HG02870 (cell line): ENCODE measurements around the gene KRTAP10-4.
"Not testable (repeated sequence)": the region's sequence is repeated elsewhere in the genome, so short reads cannot be mapped to it uniquely, and the experiment has no call there.

ENCODE experiments used
- ATAC-seq: cut with Tn5 transposase; IDR thresholded peaks from one replicate; pipeline ENCODE4 v1.9.1; 2021; ENCODE audit warnings: mild to moderate bottlenecking, moderate library complexity; ENCODE audit not compliant: unreplicated experiment

The KRTAP10-4 gene

DNA sequence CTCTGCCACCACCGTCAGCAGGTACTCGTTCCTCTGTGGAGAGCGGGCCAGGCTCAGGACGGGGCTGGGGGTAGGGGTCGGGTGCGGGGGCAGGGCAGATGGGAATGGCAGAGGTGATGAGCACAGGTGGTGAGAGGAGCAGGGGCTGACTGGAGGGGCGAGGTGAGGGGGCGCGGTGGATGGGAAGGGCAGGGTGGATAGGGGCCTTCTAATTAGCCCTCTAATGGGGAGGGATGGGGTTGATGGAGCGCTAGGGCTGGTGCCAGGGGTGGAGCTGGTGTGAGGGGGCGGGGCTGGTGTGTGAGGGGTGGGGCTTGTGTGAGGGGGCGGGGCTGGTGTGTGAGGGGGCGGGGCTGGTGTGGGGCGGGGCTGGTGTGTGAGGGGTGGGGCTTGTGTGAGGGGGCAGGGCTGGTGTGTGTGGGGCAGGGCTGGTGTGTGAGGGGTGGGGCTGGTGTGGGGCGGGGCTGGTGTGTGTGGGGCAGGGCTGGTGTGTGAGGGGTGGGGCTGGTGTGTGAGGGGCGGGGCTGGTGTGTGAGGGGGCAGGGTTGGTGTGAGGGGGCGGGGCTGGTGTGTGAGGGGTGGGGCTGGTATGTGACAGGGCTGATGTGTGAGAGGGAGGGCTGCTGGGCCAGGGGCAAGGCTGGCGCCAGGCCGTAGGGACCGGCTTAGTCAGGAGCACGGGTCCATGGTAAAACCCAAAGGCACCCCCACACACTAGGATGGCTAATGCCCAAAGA is 39.5 kb upstream of the KRTAP10-4 start:
- no peak for ATAC-seq

DNA sequence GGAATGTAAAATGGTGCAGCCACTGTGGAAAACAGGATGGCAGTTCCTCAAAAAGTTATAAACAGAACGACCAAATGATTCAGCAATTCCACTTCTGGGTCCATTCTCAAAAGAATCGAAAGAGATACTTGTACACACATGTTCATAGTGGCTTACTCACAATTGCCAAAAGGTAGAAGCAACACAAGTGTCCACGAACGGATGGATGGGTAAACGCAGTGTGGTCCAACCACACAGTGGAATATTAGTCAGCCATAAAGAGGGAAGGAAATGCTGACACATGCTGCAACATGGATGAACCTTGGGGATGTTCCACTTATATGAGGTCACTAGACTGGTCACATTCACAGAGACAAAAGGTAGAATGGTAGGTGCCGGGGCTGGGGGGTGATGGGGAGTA is 38.8 kb upstream of the KRTAP10-4 start:
- ATAC-seq = no peak

DNA sequence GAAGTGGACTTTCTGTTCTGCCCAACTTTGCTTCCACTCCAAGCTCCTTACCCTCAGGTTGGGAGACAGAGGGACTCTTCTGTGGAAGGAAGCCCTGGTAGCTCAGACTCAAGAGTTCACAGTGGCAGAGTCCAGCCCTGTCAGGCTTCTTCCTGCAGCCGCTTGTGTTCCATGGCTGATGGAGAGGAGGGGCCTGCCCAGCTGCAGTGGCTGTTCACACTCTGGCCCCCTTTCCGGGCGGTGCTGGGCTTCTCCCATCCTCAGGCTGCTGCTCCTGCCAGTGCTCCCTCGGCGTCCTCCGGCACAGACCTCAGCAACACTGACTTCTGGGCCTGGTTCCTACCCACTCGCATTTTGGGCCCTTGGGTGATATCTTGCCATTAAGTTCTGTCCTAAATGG is 37.6 kb upstream of the KRTAP10-4 start:
- no peak for ATAC-seq

DNA sequence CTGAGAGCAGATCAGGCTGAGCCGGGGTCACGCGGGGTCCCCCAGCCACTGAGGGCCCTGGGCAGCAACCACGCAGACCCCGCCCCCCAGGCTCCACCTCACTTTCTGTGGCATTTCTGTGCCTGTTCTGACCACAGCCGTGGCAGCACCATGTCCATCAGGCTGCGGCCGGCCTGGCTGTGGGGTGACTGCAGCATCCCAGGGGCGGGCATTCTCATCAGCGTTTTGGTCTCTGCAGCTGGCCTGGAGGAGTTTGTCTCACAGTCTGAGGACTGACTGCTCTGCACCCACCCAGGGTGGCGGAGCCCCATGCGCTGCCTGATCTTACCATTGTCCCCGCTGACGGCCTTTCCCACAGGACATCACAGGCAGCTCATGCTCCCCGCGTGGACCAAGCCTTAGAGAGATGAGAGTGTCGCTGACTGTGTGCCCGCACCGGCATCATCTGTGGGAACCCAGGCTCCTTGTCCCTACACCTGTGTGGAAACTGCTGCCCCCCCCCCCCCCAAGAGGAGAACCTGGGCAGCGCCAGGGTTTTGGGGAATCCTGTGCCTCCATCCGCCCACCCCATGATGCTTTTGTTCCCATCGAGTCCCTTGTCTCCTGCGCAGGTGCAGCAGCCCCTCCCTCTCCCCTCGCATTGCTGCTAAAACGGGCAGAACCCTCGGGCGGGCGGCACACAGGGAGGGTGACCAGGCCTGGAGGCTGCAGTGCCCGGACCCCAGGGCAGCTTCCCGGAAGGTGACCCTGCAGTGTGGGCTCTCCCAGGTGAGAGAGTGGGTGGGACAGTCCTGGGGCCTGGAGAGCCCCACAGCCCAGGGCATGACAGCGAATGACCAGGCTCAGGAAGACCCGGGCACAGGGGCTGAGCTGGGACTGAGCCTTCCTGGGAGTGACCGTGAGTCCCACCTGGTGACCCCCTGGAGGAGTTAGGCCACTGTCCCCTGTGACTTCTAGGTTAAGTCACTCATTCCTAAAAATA is 35.3 kb upstream of the KRTAP10-4 start:
- ATAC-seq = no peak

DNA sequence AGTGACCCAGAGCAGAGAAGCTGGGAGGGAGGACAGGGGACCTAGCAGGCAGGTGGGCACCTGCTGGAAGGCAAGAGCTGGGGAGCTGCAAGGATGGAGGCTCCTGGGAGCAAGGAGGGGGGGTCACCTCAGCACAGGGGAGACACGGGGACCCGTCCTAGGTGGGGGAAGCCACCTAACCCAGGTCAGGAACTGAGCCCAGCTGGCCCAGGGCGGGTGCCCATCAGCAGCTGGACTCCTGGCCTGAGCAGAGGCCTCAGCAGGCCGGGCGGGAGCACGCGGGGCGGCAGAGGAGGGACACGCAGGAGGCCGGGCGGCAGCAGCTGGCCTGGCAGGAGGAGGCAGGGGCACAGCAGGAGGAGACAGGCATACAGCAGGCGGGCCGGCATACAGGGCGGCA is 34.5 kb upstream of the KRTAP10-4 start:
- ATAC-seq = no peak

DNA sequence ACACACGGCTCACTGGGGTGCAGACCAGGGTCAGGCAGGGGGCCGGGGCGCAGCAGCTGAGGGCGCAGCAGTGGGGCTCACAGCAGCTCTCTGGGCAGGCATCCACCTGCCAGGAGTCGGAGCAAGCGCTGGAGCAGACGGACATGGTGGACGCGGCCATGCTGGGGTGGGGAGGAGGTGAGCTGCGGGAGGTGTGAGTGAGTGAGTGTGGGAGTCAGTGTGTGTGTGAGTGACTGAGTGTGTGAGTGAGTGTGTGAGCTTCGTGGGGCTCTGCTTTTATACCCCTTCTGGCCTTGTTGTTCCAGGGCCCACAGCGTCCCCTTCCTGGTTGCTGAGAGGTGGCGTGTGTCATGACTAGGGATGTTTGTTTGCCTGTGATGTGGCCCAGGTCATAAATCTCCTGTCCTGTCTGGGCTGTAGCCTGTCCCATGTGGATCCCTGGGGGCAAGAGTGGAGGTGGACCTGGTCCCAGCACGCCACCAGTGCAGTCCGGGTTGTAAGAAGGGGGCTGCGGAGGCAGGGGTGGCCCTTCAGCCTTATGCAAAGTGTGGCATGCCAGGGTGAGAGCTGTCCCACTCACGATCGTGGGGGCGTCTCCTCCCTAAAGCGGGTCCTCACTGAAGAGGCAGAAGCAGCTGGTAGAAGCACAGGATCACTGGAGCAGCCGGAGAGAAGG is 33.4 kb upstream of the KRTAP10-4 start, which contains the start of gene KRTAP10-1:
Gene KRTAP10-1 (minus strand): TSS at position 205 of the 676 bp plus-strand sequence. CDS start 45 bp downstream, at position 160.
- ATAC-seq = no peak

DNA sequence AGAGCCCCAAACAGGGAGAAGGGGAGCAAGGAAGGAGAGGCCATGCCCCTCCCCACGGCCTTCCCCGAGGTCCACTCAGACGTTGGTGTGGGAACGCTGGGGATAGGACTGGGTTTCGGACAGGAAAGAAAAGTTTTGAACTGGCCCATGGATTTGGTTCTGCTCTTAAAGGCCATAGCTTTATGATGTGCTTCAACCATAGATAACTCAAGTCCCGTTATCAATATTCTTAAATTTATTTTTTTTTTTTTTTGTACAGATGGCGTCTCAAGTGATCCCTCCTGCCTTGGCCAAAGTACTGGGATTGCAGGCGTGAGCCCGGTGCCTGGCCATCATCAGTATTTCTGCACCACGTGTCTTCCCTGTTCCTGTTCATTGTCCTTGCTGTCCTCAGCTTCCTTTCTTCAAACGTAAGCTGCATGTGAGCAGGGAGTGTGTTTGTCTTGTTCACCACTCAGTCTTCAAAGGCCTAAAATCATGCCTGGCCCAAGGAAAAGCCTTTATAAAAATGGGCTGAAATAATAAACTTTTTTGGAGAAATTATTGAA is 32.7 kb upstream of the KRTAP10-4 start:
- no peak for ATAC-seq

DNA sequence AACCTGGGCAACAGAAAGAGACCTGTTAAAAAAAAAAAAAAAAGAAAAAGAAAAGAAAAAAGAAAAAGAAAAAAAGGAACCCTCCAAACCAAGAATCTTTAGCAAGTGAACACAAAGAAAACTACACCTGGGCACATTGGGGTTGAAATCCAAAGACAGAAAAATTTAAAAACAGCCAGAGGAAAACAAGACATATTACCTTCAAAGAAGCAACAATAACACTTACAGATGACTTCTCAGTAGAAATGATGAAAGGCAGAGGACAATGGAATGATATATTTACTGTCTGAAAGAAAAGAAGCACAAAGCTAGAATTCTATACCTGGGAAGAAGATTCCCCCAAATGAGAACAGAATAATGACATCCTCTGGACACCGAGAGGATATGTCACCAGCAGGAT is 30.8 kb upstream of the KRTAP10-4 start:
- ATAC-seq = no peak

DNA sequence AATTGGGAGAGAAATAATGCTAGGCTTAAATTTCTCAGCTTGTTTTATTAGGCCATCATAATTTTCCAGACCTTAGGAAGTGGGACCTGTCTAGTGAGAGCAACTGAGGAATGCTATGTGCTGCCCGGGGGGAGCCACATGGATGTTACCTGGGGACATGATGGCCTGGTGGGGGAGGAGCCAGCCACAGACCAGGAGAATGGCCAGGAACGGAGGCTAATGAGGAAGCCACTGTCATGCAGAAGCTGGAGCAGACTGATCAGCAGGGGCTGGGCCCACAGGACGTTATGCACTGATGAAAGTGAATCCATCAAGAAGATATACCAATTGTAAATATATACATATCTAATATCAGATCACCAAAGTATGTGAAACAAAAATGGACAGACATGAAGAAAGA is 29.0 kb upstream of the KRTAP10-4 start:
- ATAC-seq = no peak

DNA sequence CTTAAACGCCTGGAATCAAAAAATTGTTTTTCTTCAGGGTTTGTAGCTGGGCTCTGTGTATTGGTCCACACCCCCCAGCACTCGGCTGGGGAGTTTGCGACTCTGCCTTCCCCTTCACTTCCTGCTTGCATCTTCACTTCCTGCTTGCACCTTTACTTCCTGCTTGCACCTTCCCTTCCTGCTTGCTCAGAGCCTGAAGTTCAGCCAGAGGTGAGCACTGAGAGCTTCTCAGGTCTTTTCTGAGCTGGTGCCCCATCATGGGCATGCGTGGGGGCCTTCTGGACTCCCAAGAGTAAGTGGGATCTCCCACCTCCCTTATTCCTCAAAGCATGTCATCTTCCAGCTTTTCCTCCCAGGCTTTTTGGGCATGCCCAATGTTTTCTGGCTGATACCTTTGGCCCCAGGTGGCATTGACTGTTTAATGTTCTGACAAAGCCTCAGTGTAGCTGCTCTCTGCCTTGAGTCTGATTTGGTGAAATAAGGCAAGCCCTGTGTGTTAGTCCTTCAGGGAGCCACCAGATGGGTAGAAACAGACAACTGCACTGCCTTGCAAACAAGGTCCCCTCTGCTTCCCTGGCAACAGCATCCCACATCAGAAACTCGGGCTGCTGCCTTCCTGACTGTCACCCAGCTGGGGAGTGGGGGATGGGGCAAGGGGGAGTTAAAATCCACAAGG is 25.7 kb upstream of the KRTAP10-4 start:
- no peak for ATAC-seq

DNA sequence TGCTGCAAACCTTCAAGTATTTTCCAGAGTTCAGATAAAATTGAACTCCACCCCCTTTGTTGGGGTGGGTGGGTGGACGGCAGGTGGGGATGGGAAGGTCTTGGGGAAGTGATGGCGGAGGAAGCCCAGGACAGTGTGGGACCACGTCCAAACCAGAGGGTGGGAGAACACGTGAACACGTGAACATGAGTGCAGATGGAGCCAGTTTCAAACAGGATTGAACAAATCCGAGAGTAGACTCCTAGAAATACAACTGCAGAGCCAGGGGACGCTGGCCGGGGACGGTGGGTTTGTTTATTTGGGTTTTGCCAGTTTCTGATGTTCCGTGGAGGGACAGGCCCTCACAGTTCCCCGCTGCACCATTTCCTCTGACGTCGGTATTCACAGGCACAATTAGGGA is 25.1 kb upstream of the KRTAP10-4 start:
- ATAC-seq = no peak

DNA sequence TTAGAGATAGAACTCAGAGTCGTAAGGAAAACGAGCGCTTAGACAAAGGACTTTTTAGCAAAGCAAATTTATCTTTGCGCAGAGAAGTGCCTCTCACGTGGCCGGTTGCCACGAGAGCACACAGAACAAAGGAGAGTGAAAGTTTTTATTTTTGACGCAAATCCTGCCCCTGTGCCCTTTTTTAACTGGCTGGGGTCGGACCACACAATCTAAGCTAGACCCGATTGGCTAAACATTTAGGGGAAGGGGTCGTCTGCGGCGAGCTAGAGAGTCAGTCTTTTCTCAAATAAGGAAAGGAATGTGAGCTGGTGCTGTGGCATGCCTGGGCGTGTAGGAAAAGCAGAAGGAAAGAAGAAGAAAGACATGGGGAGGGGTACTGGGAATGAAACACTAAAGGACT is 24.6 kb upstream of the KRTAP10-4 start:
- no peak for ATAC-seq

DNA sequence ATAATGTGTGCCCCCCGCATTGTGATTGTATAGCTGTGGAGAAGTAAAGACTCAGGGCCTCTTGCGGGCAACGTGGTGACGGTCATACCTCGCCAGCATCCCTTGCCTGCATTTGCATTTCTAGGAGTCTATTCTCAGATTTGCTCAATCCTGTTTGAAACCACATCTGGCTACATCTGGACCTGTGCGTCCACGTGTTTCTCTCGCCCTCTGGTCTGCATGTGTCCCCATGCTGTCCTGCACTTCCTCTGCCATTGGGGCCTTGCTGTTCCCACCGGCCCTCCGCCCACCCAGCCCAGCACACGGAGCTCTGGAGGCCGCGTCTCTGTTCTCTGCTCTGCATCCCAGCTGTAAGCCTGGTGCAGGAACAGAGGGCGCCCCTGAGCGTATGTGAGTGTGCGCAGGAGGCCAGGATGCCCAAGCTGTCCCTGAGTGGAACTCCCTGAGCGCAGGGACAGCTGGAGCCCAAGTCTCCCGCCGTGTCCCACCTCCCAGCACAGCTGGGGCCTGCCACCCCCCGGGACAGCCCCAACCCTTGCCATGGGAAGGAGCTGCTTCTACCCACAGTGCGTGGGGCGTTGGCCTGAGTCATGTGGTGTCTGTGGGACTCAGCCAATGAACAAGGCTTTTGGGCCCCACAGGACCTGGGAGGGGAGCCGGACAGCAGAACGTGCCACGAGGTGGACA is 23.9 kb upstream of the KRTAP10-4 start:
- ATAC-seq = no peak

DNA sequence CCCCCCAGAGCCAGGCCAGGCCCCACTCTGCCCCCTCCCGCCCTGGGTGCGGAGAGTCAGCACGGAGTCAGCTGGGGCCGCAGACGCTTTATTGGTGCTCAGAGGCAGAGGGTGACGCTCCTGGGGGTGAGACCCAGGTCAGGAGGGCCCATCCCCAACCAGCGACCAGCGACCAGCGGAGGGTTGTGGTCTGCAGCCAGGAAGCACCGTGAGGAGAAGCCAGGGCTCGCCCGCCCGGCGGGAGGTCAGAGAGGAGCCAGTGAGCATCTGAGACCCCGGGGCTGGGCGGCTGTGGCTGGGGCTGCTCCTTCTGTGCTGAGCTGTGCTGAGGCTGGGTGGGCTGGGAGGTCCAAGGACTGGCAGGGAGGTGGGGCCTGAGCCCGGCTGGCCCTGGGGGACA is 23.2 kb upstream of the KRTAP10-4 start:
- not testable (repeated sequence) for ATAC-seq

DNA sequence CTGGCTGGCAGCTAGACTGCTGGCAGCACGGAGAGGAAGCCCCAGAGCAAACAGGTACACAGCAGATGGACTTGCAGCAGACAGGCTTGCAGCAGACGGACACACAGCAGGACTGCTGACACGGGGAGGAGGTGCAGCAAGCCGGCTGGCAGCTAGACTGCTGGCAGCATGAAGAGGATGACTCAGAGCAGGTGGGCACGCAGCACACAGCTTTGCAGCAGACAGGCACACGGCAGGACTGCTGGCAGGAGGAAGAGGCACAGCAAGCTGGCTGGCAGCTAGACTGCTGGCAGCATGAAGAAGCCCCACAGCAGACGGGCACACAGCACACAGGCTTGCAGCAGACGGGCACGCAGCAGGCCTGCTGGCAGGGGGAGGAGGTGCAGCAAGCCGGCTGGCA is 22.7 kb upstream of the KRTAP10-4 start:
- ATAC-seq = no peak

DNA sequence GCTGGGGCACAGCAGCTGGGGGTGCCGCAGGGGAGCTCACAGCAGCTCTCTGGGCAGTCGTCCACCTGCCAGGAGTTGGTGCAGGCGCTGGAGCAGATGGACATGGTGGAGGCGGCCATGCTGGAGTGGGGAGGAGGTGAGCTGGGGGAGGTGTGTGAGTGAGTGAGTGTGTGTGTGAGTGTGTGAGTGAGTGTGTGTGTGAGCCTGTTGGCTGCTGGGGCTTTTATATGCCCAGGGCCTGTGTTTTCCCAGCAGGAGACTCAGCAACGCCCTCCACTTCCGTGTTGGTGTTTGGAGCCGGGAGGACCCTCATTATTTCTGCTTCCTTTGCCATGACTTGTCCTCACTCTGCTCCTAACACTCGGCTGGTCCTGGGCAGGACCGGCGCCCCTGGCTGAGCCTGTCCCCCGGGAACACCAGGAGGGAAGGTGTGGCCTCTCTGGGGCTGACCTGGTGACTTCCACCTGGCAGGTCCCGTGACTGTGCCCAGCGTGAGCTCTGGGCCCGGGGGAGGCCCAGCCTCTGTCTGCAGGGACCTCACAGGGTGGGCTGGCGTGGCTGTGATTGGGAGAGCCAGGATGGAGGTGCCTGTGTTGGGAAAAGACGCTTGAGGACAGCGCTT is 22.1 kb upstream of the KRTAP10-4 start, which contains the start of gene KRTAP10-2:
Gene KRTAP10-2 (minus strand): TSS at position 166 of the 622 bp plus-strand sequence. CDS start 47 bp downstream, at position 119.
- ATAC-seq = no peak

DNA sequence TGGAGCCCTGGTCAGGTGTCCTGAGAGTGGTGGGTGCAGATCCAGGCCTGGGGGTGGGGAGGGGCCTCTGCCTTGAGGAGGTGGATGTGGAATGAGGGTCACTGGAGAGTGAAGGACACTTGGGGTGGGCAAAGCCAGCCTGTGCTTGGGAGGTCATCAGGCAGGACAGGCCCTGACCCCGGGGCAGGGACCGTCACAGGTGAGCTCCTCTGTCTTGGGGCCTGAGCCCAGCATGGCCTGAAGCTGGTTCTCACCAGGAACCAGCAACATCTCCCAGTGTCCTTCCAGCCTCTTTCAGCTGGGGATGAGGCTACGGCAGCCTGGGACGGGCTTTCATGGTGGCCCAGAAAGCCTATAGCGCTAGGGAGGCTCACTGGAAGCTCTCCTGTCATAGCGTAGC is 21.4 kb upstream of the KRTAP10-4 start:
- no peak for ATAC-seq

DNA sequence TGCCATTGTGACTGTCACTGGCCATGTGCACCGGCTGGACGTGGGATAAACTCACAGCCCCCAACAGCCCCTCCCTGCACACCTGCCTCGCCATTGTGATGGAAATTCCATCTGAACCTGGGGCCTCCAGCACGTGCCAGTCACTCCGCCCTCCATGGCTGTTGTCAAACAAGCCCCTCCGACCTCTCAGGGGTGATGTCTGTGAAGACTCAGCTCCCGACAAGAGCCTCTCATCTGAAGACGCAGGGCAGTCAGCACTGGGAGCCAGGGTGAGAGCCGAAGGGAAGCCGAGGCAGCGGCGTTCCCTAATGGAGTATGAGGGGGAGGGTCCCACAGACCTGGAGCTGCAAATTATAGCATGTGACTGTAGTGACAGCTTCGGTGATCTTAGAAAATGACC is 20.8 kb upstream of the KRTAP10-4 start:
- ATAC-seq = no peak

DNA sequence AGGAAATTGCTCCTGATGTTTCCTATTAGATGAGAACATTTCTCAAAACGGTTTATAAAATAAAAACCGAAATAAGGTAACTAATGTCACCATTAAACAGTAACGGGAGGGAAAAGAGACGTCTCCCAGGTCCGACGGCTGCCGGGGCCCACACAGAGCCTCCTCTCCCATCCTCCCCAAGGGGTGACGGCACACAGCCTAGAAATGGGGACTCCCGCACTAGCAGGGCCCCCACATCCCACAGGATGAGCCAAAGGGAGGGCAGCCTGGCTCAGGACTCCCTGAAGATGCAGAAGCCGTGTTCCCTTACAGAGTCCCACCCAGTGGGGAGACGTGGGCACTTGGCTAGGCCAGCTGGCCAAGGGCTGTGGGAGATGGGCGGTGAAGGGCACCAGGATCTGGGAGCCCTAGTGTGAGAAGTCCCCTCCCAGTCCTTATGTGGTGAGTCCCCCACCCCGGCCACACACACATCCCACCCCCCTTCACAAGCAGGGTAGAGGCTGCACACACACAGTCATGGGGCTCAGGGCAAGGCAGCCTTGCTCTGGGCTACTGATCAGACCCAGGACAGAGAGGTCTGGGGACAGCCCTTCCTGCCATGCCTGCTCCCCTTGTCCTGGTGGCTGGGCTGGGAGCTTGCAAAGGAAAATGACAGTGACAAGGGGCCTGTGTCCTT is 18.2 kb upstream of the KRTAP10-4 start:
- ATAC-seq = no peak
